Esophagus muscularis mucosa (tissue), 4 donors: Measurements from ENCODE around the gene ARHGAP24. TPM values are rescaled to one million over a fixed set of nuclear protein-coding genes. Genes with fewer than 3 reads are reported as not detected.

ENCODE experiments used
- DNase-seq: peaks from one replicate; pipeline ENCODE4 v3.0.0-alpha.2; 2017; ENCODE audit errors: extremely low spot score
- H3K27ac ChIP-seq, 4 donors: fragments of 200-600 bp; sonication (generic); replicated peaks in 1 of 4; 1 replicate in 3 of 4; 2 replicates in 1 of 4; pipeline ENCODE4 v1.5.1; 2016 to 2019; ENCODE audit warnings: mild to moderate bottlenecking in 1 of 4
- H3K27me3 ChIP-seq, 4 donors: fragments of 200-600 bp; sonication (generic); one replicate each; pipeline versions ENCODE4 v1.5.1 to v1.6.0; 2016 to 2019
- H3K36me3 ChIP-seq, 4 donors: fragments of 200-600 bp; sonication (generic); one replicate each; pipeline ENCODE4 v1.5.1; 2016 to 2019
- H3K4me1 ChIP-seq, 4 donors: fragments of 200-600 bp; sonication (generic); one replicate each; pipeline ENCODE4 v1.5.1; 2016 to 2019
- H3K4me3 ChIP-seq, 4 donors: fragments of 200-600 bp; sonication (generic); 1 replicate in 2 of 4; 2 replicates in 2 of 4; pipeline ENCODE4 v1.5.1; 2016 to 2019; ENCODE audit warnings: mild to moderate bottlenecking in 4 of 4, moderate library complexity in 1 of 4
- H3K9me3 ChIP-seq, 4 donors: fragments of 200-600 bp; sonication (generic); 1 replicate in 3 of 4; 2 replicates in 1 of 4; pipeline ENCODE4 v1.5.1; 2016 to 2019
- EP300 ChIP-seq: sonication (generic); formaldehyde crosslinking; IDR thresholded peaks from one replicate; pipeline ENCODE4 v1.6.1; 2017; ENCODE audit warnings: antibody characterized with exemption
- POLR2A ChIP-seq: fragments of 450-650 bp; IDR thresholded peaks from one replicate; pipeline ENCODE4 v1.6.1; 2017; ENCODE audit warnings: antibody characterized with exemption, moderate library complexity, mild to moderate bottlenecking, low read depth
- POLR2AphosphoS5 ChIP-seq, 2 donors: sonication (generic); formaldehyde crosslinking; IDR thresholded peaks; one replicate each; pipeline ENCODE4 v1.6.1; 2017; ENCODE audit warnings: antibody characterized with exemption in 2 of 2
- WGBS: methylation state at CpG from one replicate; pipeline ENCODE4 v1.1.5; 2018; 5-methylcytosine and 5-hydroxymethylcytosine counted together
- intact Hi-C: fragments of 100-400 bp; cut with DNase I; formaldehyde crosslinking; loops from one replicate; pipeline ENCODE4 v1.15.1; 2023
- total RNA-seq, 4 donors: library from RNA; depleted of rRNA; stranded (reverse); fragments of >200 nt; gene quantifications; one replicate each; pipeline versions ENCODE4 v1.1.0 to v1.2.1, GENCODE V29; 2016
- TF ChIP-seq, protein P1 (sequence below), 3 experiments: fragments of 200-600 bp in 2 of 3; fragments of 450-650 bp in 1 of 3; sonication (generic) in 2 of 3; IDR thresholded peaks; one replicate each; pipeline ENCODE4 v1.5.1; 2017 to 2019; ENCODE audit warnings: antibody characterized with exemption in 3 of 3, mild to moderate bottlenecking in 2 of 3, moderate library complexity in 1 of 3

ARHGAP24 gene
- total RNA-seq, 4 donors from 2014 or later = 17.6 to 30.2 (median 23.6) TPM

DNA sequence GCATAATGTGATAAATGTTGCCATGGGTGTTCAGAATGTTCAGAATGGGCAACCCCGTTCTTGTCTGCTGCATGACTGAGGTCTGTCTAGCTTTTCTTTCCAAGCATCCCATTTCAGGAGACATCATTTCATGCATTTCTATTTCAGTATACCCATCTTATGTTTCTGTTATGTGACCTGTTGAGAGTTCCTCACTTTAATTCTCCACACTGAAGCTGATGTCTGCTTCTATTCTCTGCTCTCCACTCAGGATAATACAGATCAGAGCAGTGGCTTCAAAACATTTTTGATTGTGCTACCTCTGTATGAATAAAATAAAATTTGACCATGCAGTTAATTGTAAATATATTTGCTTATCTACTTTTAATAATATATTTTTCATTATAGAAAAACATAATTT, 398.6 kb downstream of the ARHGAP24 start:
- TF ChIP-seq EP300 = no peak
- TF ChIP-seq POLR2AphosphoS5 (IDR thresholded peaks at IDR 0.05) = no peak
- TF ChIP-seq, protein P1, sequence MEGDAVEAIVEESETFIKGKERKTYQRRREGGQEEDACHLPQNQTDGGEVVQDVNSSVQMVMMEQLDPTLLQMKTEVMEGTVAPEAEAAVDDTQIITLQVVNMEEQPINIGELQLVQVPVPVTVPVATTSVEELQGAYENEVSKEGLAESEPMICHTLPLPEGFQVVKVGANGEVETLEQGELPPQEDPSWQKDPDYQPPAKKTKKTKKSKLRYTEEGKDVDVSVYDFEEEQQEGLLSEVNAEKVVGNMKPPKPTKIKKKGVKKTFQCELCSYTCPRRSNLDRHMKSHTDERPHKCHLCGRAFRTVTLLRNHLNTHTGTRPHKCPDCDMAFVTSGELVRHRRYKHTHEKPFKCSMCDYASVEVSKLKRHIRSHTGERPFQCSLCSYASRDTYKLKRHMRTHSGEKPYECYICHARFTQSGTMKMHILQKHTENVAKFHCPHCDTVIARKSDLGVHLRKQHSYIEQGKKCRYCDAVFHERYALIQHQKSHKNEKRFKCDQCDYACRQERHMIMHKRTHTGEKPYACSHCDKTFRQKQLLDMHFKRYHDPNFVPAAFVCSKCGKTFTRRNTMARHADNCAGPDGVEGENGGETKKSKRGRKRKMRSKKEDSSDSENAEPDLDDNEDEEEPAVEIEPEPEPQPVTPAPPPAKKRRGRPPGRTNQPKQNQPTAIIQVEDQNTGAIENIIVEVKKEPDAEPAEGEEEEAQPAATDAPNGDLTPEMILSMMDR (IDR thresholded peaks at IDR 0.05) = no peak
- TF ChIP-seq POLR2A = no peak
- peaks cover 0 to 16% (median 3%) of the 10 kb centered on the region in 4 donors for H3K4me1 ChIP-seq

DNA sequence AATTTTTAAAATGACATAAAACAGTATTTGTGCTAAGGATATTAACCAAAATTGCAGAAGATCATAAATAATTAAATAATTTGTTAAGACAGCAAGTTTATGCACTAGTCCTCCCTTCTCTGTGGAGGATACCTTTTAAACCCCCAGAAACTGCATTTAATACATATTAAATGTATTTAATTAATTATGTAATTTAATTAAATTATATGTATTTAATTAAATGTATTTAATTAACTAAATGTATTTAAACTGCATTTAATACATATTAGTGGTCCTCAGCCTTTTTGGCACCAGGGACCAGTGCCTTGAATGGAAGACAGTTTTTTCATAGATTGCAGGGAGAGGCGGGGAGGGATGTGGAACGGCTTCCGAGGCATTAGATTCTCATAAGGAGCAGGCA, 404.6 kb downstream of the ARHGAP24 start:
- no peak overlapping the region for H3K4me3 ChIP-seq
- H3K27ac ChIP-seq = no peak overlapping the region
- no peaks in the 10 kb centered on the region for H3K27me3 ChIP-seq
- H3K4me1 ChIP-seq = no peaks in the 10 kb centered on the region
- TF ChIP-seq POLR2A (no peak), EP300 (no peak), POLR2AphosphoS5 (IDR thresholded peaks at IDR 0.05) (no peak)
- TF ChIP-seq, protein P1 (IDR thresholded peaks at IDR 0.05) = no peak
- WGBS = 94% methylated on average over 3 of the region's 3 CpGs
- H3K36me3 ChIP-seq = no peaks in the 10 kb centered on the region
- intact Hi-C loops = no loop called here
- no peak for DNase-seq
- H3K9me3 ChIP-seq = no peaks in the 10 kb centered on the region

More for the DNA sequence above, 398.6 kb downstream of the ARHGAP24 start:
- DNase-seq = no peak
- H3K36me3 ChIP-seq = no peaks in the 10 kb centered on the region
- intact Hi-C loops = no loop called here
- H3K27ac ChIP-seq = no peak overlapping the region
- H3K27me3 ChIP-seq = no peaks in the 10 kb centered on the region
- 100% methylated on average over 1 of the region's 1 CpG for WGBS
- H3K4me3 ChIP-seq = no peak overlapping the region
- no peaks in the 10 kb centered on the region for H3K9me3 ChIP-seq

DNA sequence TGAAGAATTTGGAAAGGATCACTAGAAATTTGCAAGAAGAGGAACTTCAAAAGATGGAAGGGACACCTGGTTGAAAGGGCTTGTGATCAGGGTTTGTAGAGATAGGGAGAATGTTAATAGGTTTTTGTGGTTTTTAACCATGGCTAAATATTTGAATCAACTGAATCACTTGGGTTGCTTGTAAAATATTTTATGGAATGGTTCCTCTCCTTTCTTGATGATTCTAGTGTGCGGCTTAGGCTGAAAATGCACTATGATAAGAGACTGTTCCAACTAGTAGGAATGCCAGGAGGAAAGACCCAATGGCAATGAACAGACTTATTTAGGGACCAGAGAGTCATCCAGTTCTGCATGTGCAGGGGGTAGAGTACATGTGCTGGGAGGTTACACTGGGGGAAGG, 408.2 kb downstream of the ARHGAP24 start:
- Histone ChIP-seq H3K27ac (no peak overlapping the region), H3K4me3 (no peak overlapping the region), H3K9me3 (no peaks in the 10 kb centered on the region), H3K4me1 (no peaks in the 10 kb centered on the region), H3K36me3 (no peaks in the 10 kb centered on the region), H3K27me3 (no peaks in the 10 kb centered on the region)
- 100% methylated on average over 1 of the region's 1 CpG for WGBS
- TF ChIP-seq EP300 = no peak
- TF ChIP-seq POLR2AphosphoS5 (IDR thresholded peaks at IDR 0.05) = no peak
- TF ChIP-seq POLR2A = no peak
- TF ChIP-seq, protein P1 (IDR thresholded peaks at IDR 0.05) = no peak
- no peak for DNase-seq
- intact Hi-C loops = no loop called here

DNA sequence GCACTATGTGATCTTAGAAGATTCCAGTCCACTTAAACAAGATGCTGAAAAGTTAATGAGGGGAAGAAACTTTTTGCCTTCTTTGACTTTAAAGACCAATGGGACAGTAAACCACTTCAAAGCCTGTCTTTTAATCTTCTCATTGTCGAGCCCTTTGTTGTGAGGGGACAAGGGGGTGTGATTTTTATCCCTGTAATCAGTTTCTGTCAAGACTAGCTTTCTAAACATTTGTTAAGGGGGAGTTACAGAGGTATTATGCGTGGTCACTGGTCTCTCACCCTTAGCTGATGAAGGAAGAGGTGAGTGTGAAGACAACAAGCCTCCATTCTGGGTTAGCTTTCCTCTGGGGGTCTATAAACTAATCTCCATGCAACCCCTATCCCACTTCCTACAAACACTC, 409.3 kb downstream of the ARHGAP24 start:
- Histone ChIP-seq H3K27me3 (no peaks in the 10 kb centered on the region), H3K4me1 (no peaks in the 10 kb centered on the region), H3K4me3 (no peak overlapping the region), H3K36me3 (no peaks in the 10 kb centered on the region), H3K27ac (no peak overlapping the region), H3K9me3 (no peaks in the 10 kb centered on the region)
- TF ChIP-seq POLR2A (no peak), POLR2AphosphoS5 (IDR thresholded peaks at IDR 0.05) (no peak), EP300 (no peak)
- TF ChIP-seq, protein P1 (IDR thresholded peaks at IDR 0.05) = no peak
- intact Hi-C loops = no loop called here
- WGBS = 62% methylated on average over 2 of the region's 2 CpGs
- DNase-seq = no peak

DNA sequence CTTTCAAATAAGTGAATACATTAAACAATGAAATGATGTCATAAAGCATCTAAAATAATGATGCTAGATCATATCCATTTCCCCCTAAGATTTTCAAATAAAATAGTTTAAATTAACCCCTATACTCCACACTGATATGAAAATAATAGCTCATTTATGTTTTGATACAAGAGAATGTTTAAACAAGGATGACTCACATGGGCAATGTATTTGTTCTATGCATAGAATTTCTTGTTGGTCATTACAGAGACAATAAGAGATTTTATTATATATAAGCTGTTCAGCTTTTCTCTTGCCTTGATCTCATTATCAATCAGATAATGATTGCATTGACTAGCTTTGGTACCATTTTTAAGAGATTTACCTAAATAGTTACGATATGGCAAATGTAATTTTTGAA, 411.7 kb downstream of the ARHGAP24 start:
- intact Hi-C loops = no loop called here
- Histone ChIP-seq H3K9me3 (no peaks in the 10 kb centered on the region), H3K27ac (no peak overlapping the region), H3K4me1 (no peaks in the 10 kb centered on the region), H3K4me3 (no peak overlapping the region), H3K36me3 (no peaks in the 10 kb centered on the region), H3K27me3 (no peaks in the 10 kb centered on the region)
- TF ChIP-seq EP300 (no peak), POLR2AphosphoS5 (IDR thresholded peaks at IDR 0.05) (no peak), POLR2A (no peak)
- TF ChIP-seq, protein P1 (IDR thresholded peaks at IDR 0.05) = no peak
- no peak for DNase-seq
- WGBS = 93% methylated on average over 1 of the region's 1 CpG
